SU-DHL-6 (cell line): ENCODE measurements around the gene SUSD2.

Experiments
- H2AFZ ChIP-seq: fragments of 200-600 bp; sonication (generic); 2 replicates; pipeline ENCODE4 v1.6.1; 2014; ENCODE audit warnings: low read depth, mild to moderate bottlenecking, moderate library complexity, mixed read lengths, antibody characterized with exemption, low read length; ENCODE audit not compliant: severe bottlenecking
- H3F3A ChIP-seq: fragments of 200-600 bp; shearing (Covaris generic); 2 replicates; pipeline ENCODE4 v1.6.0; 2016; ENCODE audit warnings: antibody characterized with exemption, mild to moderate bottlenecking; ENCODE audit not compliant: insufficient read depth
- H3K27ac ChIP-seq: fragments of 200-600 bp; sonication (generic); 2 replicates; pipeline ENCODE4 v1.5.1; 2016; ENCODE audit warnings: low read depth, mild to moderate bottlenecking, low read length, moderate library complexity, mixed read lengths
- H3K27me3 ChIP-seq: fragments of 200-600 bp; sonication (generic), shearing (Covaris generic); 2 replicates; pipeline ENCODE4 v1.6.0; 2014; ENCODE audit warnings: mild to moderate bottlenecking, low read length
- H3K36me3 ChIP-seq: fragments of 200-600 bp; sonication (generic); 2 replicates; pipeline ENCODE4 v1.6.1; 2014; ENCODE audit warnings: mild to moderate bottlenecking, low read length, mixed read lengths
- H3K4me2 ChIP-seq: fragments of 300-600, 200-600 bp; shearing (Covaris generic), sonication (generic); 2 replicates; pipeline ENCODE4 v1.6.0; 2014; ENCODE audit warnings: low read length, low read depth, mild to moderate bottlenecking; ENCODE audit not compliant: poor library complexity, severe bottlenecking
- H3K4me3 ChIP-seq: fragments of 200-600 bp; sonication (generic); 2 replicates; pipeline ENCODE4 v1.5.1; 2014; ENCODE audit warnings: antibody characterized with exemption, low read length, mild to moderate bottlenecking, mixed read lengths; ENCODE audit not compliant: insufficient read depth, poor library complexity, severe bottlenecking
- H3K79me2 ChIP-seq: fragments of 200-600 bp; sonication (generic); 2 replicates; pipeline ENCODE4 v1.6.1; 2014; ENCODE audit warnings: mild to moderate bottlenecking, low read length, moderate library complexity; ENCODE audit not compliant: insufficient read depth
- H3K9ac ChIP-seq: fragments of 200-600 bp; sonication (generic); 2 replicates; pipeline ENCODE4 v1.7.0; 2014; ENCODE audit warnings: mild to moderate bottlenecking, low read length
- H3K9me2 ChIP-seq: fragments of 200-600 bp; sonication (generic); replicated peaks from 2 replicates; pipeline ENCODE4 v1.6.1; 2014; ENCODE audit warnings: low read length; ENCODE audit not compliant: insufficient read depth
- H3K9me3 ChIP-seq: fragments of 200-600 bp; sonication (generic); 2 replicates; pipeline ENCODE4 v1.6.1; 2014; ENCODE audit warnings: low read length, mixed read lengths; ENCODE audit not compliant: insufficient read depth
- H4K20me1 ChIP-seq: fragments of 200-600 bp; sonication (generic); 2 replicates; pipeline ENCODE4 v1.6.1; 2014; ENCODE audit warnings: low read depth, mild to moderate bottlenecking, antibody characterized with exemption, low read length, moderate library complexity, mixed read lengths
- EZH2phosphoT487 ChIP-seq: fragments of 200-600 bp; sonication (generic), shearing (Covaris generic); conservative IDR thresholded peaks from 2 replicates; pipeline ENCODE4 v1.6.1; 2018; ENCODE audit warnings: mild to moderate bottlenecking, antibody characterized with exemption, low read length, moderate library complexity, mixed read lengths
- TF ChIP-seq, protein P1 (sequence below): fragments of 200-600 bp; sonication (generic); IDR thresholded peaks from one replicate; pipeline ENCODE4 v1.5.1; 2017; ENCODE audit warnings: antibody characterized with exemption, mild to moderate bottlenecking, low read length, moderate library complexity; ENCODE audit not compliant: insufficient read depth, poor library complexity, severe bottlenecking

SUSD2 gene

DNA sequence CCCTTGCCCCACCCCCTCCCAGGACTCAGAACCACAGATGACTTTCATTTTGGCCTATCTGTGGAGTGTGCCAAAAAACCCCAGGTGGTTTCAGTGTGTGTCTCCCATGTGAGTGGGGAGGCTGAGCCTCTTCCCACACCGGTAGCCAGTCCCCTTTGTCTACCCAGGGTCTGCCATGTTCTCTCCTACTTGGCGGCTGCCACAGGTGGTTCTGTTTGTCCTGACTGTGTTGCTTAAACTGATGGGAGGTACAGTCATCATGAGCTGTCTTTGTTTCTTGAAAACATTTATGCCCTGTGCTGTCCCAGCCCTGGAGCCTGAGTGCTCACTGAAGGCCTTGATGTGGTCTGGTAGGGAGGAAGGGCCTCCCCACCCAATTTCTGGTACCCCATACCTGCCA is 39.7 kb upstream of the SUSD2 start:
- Histone ChIP-seq H3K27ac (no peak overlapping the region), H3K9ac (no peak overlapping the region), H3K79me2 (no peaks in the 10 kb centered on the region), H3K4me3 (no peak overlapping the region), H3K9me3 (no peaks in the 10 kb centered on the region), H3K9me2 (no peaks in the 10 kb centered on the region), H3K27me3 (no peaks in the 10 kb centered on the region), H3K36me3 (no peaks in the 10 kb centered on the region), H3F3A (no peaks in the 10 kb centered on the region), H2AFZ (no peak overlapping the region), H3K4me2 (no peak overlapping the region), H4K20me1 (no peaks in the 10 kb centered on the region)
- TF ChIP-seq, protein P1, sequence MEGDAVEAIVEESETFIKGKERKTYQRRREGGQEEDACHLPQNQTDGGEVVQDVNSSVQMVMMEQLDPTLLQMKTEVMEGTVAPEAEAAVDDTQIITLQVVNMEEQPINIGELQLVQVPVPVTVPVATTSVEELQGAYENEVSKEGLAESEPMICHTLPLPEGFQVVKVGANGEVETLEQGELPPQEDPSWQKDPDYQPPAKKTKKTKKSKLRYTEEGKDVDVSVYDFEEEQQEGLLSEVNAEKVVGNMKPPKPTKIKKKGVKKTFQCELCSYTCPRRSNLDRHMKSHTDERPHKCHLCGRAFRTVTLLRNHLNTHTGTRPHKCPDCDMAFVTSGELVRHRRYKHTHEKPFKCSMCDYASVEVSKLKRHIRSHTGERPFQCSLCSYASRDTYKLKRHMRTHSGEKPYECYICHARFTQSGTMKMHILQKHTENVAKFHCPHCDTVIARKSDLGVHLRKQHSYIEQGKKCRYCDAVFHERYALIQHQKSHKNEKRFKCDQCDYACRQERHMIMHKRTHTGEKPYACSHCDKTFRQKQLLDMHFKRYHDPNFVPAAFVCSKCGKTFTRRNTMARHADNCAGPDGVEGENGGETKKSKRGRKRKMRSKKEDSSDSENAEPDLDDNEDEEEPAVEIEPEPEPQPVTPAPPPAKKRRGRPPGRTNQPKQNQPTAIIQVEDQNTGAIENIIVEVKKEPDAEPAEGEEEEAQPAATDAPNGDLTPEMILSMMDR, result no peak
- TF ChIP-seq EZH2phosphoT487, result no peak

DNA sequence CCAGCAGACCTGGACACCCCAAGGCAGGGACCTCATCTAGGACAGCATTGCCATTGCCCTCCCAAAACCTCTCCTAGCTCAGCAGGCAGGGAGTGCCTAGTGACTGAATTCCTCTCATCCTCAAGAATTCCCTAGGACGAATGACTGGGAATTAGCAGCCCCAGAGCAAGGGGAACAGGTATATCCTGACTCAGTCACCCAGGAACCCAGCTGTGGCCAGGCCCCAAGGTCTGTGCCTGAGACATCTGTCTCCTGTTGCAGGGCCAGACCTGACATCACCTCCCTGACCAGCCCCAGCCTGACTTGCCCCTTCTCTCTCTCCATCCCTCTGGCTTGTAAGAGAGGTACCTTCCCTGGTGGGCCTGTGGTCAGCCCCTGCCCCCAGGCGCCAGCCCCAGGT is 39.0 kb upstream of the SUSD2 start:
- no peaks in the 10 kb centered on the region for H3K36me3 ChIP-seq
- no peak overlapping the region for H2AFZ ChIP-seq
- no peak overlapping the region for H3K9ac ChIP-seq
- no peak overlapping the region for H3K4me3 ChIP-seq
- no peaks in the 10 kb centered on the region for H3F3A ChIP-seq
- H3K79me2 ChIP-seq, result no peaks in the 10 kb centered on the region
- no peak overlapping the region for H3K27ac ChIP-seq
- H3K9me2 ChIP-seq, result no peaks in the 10 kb centered on the region
- H4K20me1 ChIP-seq, result no peaks in the 10 kb centered on the region
- TF ChIP-seq, protein P1, result no peak
- TF ChIP-seq EZH2phosphoT487, result no peak
- H3K9me3 ChIP-seq, result no peaks in the 10 kb centered on the region
- no peaks in the 10 kb centered on the region for H3K27me3 ChIP-seq
- H3K4me2 ChIP-seq, result no peak overlapping the region

DNA sequence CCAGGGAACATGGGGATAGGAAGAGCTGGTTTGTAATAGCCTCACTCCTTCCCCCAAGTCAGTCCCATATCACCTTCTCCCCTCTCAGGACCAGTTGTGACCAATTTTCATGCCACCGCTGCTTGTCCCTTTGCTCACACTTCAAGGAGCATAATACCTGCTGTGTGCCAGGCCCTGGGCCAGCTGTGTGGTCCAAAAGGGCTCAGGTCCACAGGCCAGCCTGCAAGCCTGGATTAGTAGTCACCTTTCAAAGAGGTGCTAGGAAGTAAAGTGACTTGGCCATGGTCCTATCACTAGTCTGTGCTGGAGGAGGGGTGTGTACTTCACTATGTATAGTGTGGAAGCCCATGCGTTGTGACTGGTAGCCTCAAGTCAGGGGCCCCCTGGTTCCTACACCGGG is 38.5 kb upstream of the SUSD2 start:
- H3K27ac ChIP-seq, result no peak overlapping the region
- TF ChIP-seq EZH2phosphoT487, result no peak
- TF ChIP-seq, protein P1, result no peak
- no peaks in the 10 kb centered on the region for H3F3A ChIP-seq
- H3K4me2 ChIP-seq, result no peak overlapping the region
- H4K20me1 ChIP-seq, result no peaks in the 10 kb centered on the region
- no peak overlapping the region for H3K9ac ChIP-seq
- no peaks in the 10 kb centered on the region for H3K79me2 ChIP-seq
- H3K27me3 ChIP-seq, result no peaks in the 10 kb centered on the region
- no peaks in the 10 kb centered on the region for H3K9me3 ChIP-seq
- H3K4me3 ChIP-seq, result no peak overlapping the region
- H3K36me3 ChIP-seq, result no peaks in the 10 kb centered on the region
- H3K9me2 ChIP-seq, result no peaks in the 10 kb centered on the region
- H2AFZ ChIP-seq, result no peak overlapping the region
